GM12874 (cell line): ENCODE measurements around the gene FAM234A.

Experiments used
- TF ChIP-seq, protein P1 (sequence below): IDR thresholded peaks from 2 replicates; pipeline ENCODE4 v1.5.1; 2011; ENCODE audit warnings: low read depth, mild to moderate bottlenecking, control low read depth, low read length, moderate library complexity; ENCODE audit not compliant: insufficient read depth

FAM234A gene, protein sequence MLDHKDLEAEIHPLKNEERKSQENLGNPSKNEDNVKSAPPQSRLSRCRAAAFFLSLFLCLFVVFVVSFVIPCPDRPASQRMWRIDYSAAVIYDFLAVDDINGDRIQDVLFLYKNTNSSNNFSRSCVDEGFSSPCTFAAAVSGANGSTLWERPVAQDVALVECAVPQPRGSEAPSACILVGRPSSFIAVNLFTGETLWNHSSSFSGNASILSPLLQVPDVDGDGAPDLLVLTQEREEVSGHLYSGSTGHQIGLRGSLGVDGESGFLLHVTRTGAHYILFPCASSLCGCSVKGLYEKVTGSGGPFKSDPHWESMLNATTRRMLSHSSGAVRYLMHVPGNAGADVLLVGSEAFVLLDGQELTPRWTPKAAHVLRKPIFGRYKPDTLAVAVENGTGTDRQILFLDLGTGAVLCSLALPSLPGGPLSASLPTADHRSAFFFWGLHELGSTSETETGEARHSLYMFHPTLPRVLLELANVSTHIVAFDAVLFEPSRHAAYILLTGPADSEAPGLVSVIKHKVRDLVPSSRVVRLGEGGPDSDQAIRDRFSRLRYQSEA

DNA sequence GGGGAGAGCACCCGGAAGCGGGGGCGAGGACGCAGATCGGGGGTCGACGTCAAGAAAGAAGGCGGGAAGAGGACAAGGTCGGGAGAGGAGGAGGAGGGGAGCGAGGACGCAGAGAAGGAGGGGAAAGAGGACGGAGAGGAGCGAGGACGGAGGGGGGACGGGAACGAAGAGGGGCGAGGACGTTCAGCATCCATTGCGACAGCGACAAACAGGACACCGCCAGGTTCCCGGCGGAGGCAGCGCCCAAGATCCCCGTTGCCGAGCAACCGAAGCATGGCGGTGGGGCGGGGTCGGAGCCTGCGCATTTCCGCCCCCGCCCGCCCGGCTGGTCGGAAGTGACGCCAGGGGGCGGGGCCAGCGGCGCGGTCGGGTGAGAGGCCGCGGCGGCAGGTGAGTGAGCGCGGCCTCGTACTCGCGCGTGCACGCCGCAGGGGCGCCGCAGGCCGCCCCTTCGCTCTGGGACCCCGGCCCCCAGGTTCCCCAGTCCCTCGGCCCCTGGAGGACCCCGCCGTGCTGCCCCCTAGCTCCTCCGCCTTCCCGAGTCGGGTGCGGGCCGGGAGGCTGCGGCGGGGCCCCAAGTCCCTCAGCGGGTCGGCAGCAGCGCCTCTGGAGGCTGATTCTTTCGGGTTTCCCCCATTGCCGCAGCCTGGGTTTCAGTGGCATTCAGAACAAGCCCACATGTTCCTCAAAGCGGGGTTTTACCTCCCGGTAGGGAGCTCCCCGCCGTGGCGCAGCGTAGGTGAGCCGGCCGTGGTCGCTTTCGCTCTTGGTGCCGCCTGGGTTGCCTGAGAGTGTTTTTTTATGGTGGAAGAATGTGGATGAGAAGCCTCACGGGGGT, at the start of gene FAM234A:
FAM234A (plus strand) TSS at position 354 of the 838 bp plus-strand sequence. CDS start 19,593 bp downstream, outside the sequence.
- TF ChIP-seq, protein P1, sequence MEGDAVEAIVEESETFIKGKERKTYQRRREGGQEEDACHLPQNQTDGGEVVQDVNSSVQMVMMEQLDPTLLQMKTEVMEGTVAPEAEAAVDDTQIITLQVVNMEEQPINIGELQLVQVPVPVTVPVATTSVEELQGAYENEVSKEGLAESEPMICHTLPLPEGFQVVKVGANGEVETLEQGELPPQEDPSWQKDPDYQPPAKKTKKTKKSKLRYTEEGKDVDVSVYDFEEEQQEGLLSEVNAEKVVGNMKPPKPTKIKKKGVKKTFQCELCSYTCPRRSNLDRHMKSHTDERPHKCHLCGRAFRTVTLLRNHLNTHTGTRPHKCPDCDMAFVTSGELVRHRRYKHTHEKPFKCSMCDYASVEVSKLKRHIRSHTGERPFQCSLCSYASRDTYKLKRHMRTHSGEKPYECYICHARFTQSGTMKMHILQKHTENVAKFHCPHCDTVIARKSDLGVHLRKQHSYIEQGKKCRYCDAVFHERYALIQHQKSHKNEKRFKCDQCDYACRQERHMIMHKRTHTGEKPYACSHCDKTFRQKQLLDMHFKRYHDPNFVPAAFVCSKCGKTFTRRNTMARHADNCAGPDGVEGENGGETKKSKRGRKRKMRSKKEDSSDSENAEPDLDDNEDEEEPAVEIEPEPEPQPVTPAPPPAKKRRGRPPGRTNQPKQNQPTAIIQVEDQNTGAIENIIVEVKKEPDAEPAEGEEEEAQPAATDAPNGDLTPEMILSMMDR = peak; percentile 62

DNA sequence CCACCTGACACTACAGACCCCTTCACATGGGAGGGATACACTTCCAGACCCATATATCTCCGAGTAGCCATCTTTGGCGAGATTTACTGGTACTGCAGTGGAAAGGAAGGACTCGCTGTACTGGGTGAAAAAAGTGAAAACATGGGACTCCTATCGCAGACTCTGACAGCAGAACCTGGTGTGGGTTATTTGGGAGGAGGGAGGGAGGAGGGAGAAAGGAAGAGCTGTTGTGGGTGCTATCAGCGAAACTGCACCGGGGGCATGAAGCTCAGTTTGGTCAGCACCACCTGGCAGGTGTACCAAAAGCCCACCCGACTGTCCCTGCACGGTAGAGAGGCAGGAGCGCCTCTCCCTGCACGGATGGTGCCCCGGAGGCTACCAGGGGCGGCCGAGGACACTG, 49.4 kb upstream of the FAM234A start:
- TF ChIP-seq, protein P1 = no peak

DNA sequence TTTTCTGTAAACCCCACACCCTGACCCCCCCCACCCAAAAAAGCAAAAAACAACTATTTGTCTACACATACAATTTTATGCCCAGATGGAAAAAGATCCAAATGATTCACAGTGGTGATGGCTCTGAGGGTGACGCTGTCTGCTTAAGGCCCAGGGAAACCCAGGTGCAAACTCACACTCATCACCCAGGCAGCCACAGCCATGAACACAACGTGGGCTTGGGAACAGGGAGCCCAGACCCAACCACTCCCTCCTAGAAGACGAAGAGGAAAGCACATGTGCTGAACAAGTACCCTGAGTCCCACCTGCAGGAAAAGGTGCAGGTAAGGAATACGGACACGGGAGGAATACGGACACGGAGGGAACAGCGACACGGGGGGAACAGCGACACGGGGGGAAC, 48.9 kb upstream of the FAM234A start:
- TF ChIP-seq, protein P1 = no peak

DNA sequence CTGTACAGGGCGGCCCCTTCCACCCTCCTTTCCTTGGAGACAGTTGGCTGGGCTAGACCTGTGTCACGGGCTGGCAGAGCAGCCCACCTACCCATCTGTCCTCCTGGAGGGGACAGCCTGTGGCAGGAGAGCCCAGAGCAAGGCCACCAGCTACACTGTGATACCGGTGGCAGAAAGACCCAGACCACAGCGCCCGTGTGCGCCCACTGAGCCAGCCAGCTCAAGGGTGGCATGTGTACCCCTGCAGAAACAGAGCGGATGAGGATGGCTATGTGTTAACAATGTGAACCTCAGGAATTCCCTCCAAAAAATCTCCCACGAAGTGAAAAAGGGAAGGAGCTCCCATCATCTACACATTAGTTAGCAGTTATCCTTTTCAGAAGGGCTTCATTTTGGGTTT, 47.3 kb upstream of the FAM234A start:
- TF ChIP-seq, protein P1 = no peak

DNA sequence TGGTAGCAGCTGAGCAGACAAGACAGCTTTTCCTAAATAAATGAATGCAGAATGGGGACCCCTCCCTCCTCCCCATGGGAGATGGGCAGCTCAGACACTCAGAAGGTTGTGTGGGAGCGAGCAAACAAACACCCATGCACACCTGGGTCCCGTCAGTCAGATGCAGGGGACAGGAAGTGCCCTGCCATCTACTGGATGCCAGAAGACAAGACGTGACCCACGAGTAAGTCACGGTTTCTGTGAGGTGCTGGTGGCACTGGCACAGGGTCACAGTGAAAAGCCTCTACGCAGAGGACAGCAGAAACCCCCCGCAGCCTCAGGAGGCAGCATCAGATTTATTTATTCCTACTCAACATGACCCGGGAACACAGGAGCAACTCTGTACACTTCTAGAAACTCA, 45.9 kb upstream of the FAM234A start:
- TF ChIP-seq, protein P1 = peak; percentile 20; the same call in 1 of the 2 replicates

DNA sequence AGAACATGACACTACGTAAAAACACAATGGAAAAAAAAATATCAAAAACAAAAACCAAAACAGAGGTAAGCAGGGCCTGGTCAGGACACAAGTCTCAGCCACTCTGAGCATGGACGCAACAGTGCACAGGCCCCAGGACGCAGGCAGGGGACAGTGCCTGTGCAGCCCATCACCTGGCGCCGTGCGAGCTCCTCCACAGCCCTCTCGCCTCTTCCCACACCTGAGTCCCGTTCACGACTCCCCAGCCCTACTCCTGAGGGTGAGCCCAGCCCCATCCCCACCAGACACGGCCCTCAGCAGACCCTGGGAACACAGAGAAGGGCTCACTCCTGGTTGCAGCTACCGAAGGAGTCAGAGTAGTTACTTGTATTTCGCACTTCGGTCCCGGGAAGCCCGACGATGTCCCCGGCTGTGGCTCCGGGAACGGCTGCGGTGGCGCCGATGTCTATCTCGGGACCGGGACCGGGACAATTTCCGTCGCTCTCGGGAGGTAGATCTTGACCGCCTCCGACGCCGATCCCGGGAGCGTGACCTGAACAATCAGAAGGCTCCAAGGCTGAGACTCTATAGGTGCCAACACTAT, 44.9 kb upstream of the FAM234A start:
- TF ChIP-seq, protein P1 = no peak

DNA sequence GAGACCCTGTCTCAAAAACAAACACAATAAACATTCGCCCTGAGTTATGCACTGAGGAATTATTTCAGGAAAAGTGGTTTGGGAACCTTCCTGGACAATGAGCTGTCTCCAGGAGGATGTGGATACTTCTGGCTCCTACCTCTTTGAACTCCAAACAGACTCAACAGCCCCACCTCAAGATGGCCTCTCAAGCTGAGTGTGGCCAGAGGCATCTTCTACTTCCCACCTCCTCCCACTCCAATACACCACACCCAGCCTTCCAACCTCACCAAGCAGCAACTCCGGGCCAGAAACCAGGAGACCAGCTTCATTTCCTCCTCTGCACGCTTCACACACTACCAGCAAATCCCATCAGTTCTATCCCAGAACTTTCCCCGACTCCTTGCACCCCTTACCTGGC, 42.8 kb upstream of the FAM234A start:
- TF ChIP-seq, protein P1 = no peak
